ENCODE data around the gene MAGI3. TPM values are rescaled to one million over a fixed set of nuclear protein-coding genes. Genes with fewer than 3 reads are reported as not detected.
"Not testable (repeated sequence)": the region's sequence is repeated elsewhere in the genome, so short reads cannot be mapped to it uniquely, and the experiment has no call there.

The MAGI3 gene
- total and polyA plus RNA-seq, 2 of the 13 experiments (the other 11 are each of a cell fraction or from before 2014, with no cell fraction given): 4.0 to 11.8 TPM

DNA sequence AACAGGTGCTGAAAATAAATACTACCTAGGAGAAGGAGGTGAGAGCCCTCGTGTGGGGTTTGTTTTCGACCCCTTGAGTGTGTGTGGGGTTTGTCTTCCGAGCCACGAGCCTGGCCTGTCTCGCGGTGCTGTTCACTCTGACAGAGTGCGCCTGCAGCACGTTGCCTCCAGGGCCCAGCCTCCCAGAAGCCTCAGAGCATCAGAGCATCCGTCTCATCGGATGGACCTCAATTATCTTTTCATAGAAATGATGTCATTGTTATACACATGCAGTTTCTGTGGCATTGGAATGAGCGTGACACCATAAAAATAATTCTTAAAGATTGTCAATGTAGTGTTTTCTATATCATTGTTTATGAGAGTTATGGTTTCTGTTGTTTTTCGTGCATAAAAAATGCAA lies 119.5 kb downstream of the MAGI3 start:
- peaks cover 15% of the 10 kb centered on the region for H3K79me2 ChIP-seq (ENCODE audit: insufficient read depth, low read length)
- H3K27ac ChIP-seq (ENCODE audit: extremely low read length, insufficient read depth, low read length); H4K20me1 ChIP-seq (ENCODE audit: insufficient read depth, low read length); CTCF ChIA-PET (ENCODE audit: low intra/inter-chr PET ratio, low total read pairs); H3K9ac ChIP-seq (ENCODE audit: insufficient read depth, low read depth, low read length); DNase-seq (ENCODE audit: low spot score); POLR2A ChIA-PET; H3K36me3 ChIP-seq (replicated peaks in 1 of 2; ENCODE audit: control insufficient read depth in 1 of 2, insufficient read depth in 2 of 2, low read length in 2 of 2); H3K27me3 ChIP-seq (ENCODE audit: control insufficient read depth in 1 of 2, insufficient read depth in 2 of 2, low read length in 2 of 2); H2AFZ ChIP-seq (ENCODE audit: low read length); BruUV-seq (replicated peaks); in situ Hi-C loops (cut with HindIII; ENCODE audit: extremely low pct_ligation_motif_present, low pct_unique_long_range_greater_than_20kb); ATAC-seq; H3K4me3 ChIP-seq (replicated peaks in 1 of 3; ENCODE audit: insufficient read depth in 1 of 3, low read depth in 2 of 3, low read length in 3 of 3); H3K4me2 ChIP-seq (ENCODE audit: low read depth, low read length); FAIRE-seq; TF ChIP-seq ATF7 (CRISPR knock-in tag; IDR thresholded peaks at IDR 0.05): not testable (repeated sequence)
- H3K9me3 ChIP-seq (ENCODE audit: low read length): peaks cover 15% of the 10 kb centered on the region
- WGBS (ENCODE audit: low lambda C conversion rate): over 99% methylated on average over 5 of the region's 12 CpGs
- peaks cover 36% of the 10 kb centered on the region for H3K4me1 ChIP-seq (ENCODE audit: insufficient read depth, low read length)
- peak; percentile 88 for TF ChIP-seq ATF7 (IDR thresholded peaks at IDR 0.05)
- intact Hi-C loops (cut with micrococcal nuclease; ENCODE audit: unreplicated experiment): loop anchor here (10.0 kb wide), 1 partner anchor 55 kb away; no protein-coding TSS in a partner anchor

DNA sequence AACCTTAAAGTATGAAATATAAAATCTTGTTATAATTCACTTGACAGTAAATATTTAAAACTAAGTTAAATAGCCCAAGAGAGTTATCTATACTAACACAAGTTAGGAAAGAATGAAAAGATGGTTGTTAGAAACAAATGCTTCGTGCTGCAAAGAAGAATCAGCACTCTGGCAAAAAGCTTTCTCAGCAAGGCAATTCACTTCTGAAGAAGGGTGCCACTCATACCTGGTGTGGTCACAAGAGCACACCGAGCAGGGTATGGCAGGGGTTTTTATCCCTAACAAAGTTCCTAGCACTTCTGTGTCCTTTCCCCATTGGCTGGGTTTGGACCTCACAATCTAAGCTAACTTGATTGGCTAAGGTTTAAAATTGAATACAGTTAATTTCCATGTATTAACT lies 121.0 kb downstream of the MAGI3 start:
- Histone ChIP-seq H3K4me1 (ENCODE audit: insufficient read depth, low read length) (peaks cover 44% of the 10 kb centered on the region), H3K36me3 (replicated peaks in 1 of 2; ENCODE audit: control insufficient read depth in 1 of 2, insufficient read depth in 2 of 2, low read length in 2 of 2) (no peaks in the 10 kb centered on the region), H3K4me2 (ENCODE audit: low read depth, low read length) (no peak overlapping the region), H3K4me3 (replicated peaks in 1 of 3; ENCODE audit: insufficient read depth in 1 of 3, low read depth in 2 of 3, low read length in 3 of 3) (no peak overlapping the region), H3K79me2 (ENCODE audit: insufficient read depth, low read length) (peaks cover 14% of the 10 kb centered on the region), H3K9ac (ENCODE audit: insufficient read depth, low read depth, low read length) (no peak overlapping the region), H2AFZ (ENCODE audit: low read length) (no peak overlapping the region), H3K27ac (ENCODE audit: extremely low read length, insufficient read depth, low read length) (no peak overlapping the region), H3K27me3 (ENCODE audit: control insufficient read depth in 1 of 2, insufficient read depth in 2 of 2, low read length in 2 of 2) (no peaks in the 10 kb centered on the region), H4K20me1 (ENCODE audit: insufficient read depth, low read length) (no peaks in the 10 kb centered on the region), H3K9me3 (ENCODE audit: low read length) (peaks cover 15% of the 10 kb centered on the region)
- in situ Hi-C loops (cut with HindIII; ENCODE audit: extremely low pct_ligation_motif_present, low pct_unique_long_range_greater_than_20kb): no loop called here
- DNase-seq (ENCODE audit: low spot score) (no peak), FAIRE-seq (no peak), ATAC-seq (no peak)
- no TSS peak for BruUV-seq (replicated peaks)
- ChIA-PET POLR2A (no interaction called here), CTCF (ENCODE audit: low intra/inter-chr PET ratio, low total read pairs) (no interaction called here)
- 91% methylated on average over 2 of the region's 2 CpGs for WGBS (ENCODE audit: low lambda C conversion rate)
- intact Hi-C loops (cut with micrococcal nuclease; ENCODE audit: unreplicated experiment): no loop called here
- TF ChIP-seq HMGA1 (CRISPR knock-in tag; conservative IDR thresholded peaks at IDR 0.05) (no peak), HOXD1 (CRISPR knock-in tag; IDR thresholded peaks at IDR 0.05) (no peak), TAF15 (IDR thresholded peaks at IDR 0.05; ENCODE audit: low read depth, low read length, poor library complexity, severe bottlenecking) (no peak), ZNF562 (CRISPR knock-in tag; IDR thresholded peaks at IDR 0.05; ENCODE audit: borderline replicate concordance) (peak; percentile 94; the same call in 1 of the 2 replicates)
- TF ChIP-seq, protein P1, sequence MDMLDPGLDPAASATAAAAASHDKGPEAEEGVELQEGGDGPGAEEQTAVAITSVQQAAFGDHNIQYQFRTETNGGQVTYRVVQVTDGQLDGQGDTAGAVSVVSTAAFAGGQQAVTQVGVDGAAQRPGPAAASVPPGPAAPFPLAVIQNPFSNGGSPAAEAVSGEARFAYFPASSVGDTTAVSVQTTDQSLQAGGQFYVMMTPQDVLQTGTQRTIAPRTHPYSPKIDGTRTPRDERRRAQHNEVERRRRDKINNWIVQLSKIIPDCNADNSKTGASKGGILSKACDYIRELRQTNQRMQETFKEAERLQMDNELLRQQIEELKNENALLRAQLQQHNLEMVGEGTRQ (IDR thresholded peaks at IDR 0.05; ENCODE audit: low read depth, low read length): no peak
- TF ChIP-seq, protein P1 (CRISPR knock-in tag; IDR thresholded peaks at IDR 0.05; ENCODE audit: borderline replicate concordance): no peak
- TF ChIP-seq, protein P2, sequence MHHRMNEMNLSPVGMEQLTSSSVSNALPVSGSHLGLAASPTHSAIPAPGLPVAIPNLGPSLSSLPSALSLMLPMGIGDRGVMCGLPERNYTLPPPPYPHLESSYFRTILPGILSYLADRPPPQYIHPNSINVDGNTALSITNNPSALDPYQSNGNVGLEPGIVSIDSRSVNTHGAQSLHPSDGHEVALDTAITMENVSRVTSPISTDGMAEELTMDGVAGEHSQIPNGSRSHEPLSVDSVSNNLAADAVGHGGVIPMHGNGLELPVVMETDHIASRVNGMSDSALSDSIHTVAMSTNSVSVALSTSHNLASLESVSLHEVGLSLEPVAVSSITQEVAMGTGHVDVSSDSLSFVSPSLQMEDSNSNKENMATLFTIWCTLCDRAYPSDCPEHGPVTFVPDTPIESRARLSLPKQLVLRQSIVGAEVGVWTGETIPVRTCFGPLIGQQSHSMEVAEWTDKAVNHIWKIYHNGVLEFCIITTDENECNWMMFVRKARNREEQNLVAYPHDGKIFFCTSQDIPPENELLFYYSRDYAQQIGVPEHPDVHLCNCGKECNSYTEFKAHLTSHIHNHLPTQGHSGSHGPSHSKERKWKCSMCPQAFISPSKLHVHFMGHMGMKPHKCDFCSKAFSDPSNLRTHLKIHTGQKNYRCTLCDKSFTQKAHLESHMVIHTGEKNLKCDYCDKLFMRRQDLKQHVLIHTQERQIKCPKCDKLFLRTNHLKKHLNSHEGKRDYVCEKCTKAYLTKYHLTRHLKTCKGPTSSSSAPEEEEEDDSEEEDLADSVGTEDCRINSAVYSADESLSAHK (CRISPR knock-in tag; IDR thresholded peaks at IDR 0.05; ENCODE audit: borderline replicate concordance): no peak
